M059J (cell line): ENCODE measurements around the gene OPTC. TPM values are rescaled to one million over a fixed set of nuclear protein-coding genes. Genes with fewer than 3 reads are reported as not detected.
A peak's percentile ranks its signal among the peaks of the same experiment; 100 is the strongest.

Experiments
- DNase-seq: peaks from one replicate; pipeline ENCODE4 v3.0.0-alpha.2; 2012; ENCODE audit warnings: low read depth
- total RNA-seq: library from RNA; depleted of rRNA; stranded (reverse); fragments of >200 nt; shearing (Covaris generic); gene quantifications from 2 replicates; pipeline ENCODE4 v1.2.3, GENCODE V29; 2014

OPTC gene
- total RNA-seq, 1 experiment from 2014 or later, result not detected

DNA sequence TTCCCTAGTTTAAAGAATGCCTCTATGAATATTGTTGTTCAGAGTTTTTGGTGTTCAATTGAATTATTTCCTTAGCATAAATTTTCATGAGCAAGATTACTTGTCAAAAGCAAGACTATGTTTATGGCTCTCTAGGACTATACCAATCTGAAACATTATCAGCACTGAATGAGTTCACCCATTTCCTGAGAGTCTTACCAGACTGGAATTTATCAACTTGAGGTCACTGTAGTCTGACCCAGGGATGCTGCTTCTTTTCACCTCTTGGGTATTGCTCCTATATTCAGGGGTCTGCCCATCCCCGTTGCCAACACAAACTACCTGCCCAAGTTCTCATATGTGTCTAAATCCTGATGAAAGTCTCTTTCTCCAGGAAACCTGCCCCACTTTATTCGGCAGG is 42.6 kb downstream of the OPTC start:
- peak; percentile 59 for DNase-seq

DNA sequence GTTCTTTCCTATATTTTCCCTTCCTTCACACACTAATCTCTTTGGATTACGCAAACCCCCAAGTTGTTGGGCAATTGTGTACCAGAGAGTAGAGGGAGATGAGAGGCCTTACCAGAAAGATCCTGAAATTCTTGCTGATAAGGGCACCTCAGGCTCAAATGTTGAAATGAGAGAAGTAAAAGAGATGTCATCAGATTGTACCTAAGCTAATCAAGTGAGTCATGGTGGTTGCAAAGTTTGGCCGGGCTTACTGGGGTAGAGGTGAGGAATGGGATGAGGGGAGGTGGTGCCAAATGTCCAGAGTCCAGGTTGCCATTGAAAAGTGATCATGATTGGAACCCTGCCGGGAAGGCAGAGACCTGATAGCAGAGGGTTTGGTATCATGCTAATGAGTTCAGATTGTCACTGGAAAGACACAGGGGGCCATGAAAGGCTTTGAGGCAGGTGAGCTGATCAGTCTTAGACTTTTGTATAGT is 43.1 kb downstream of the OPTC start:
- peak; percentile 89 for DNase-seq

DNA sequence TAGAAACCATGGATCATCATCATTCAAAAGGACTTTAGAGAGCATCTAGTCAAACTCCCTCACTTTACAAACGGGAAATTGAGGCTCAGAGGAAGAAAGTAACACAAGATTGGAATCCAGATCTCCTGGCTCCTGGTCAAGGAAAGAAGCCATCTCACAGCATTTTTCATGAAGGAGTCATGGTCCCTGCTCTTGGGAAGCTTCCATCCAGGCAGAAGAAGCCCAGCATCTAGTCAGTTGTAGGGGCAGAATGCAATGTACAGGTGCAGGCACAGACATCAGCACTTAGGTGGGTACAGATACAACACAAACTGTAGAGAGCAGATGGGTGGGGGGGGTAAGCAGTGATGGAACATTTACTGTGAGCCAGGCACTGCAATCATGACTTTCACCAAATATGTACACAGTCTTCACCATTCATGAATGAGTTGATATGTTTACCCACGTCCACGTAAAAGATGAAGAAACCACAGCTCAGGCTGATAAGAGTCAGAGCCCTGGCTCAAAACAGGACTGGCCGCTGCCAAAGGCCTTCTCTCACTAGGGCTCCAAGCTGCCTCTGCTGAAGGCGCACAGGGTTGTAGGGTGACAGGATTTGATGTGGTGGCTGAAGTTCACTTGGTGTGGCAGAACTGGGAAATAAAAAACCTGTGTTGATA is 44.0 kb downstream of the OPTC start:
- peak; percentile 64 for DNase-seq

DNA sequence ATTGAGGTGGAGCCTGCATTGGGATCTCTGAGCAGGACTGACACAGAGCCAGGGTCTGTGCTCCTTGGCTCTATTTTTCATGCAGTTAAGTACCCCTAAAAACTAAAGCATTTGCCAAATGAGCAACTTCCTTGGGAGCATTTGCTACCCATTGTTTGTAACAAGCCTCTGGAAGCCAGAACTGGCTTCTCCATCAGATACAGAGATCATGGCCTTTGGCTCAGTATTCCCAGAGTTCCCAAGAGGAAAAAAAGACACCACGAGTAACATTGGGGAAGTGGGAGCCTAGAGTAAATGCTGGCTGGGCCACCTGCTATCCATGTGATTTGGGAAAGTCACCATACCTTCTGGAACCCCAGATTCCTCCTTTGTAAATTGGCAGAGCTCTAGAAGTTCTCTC is 44.8 kb downstream of the OPTC start:
- DNase-seq, result no peak

DNA sequence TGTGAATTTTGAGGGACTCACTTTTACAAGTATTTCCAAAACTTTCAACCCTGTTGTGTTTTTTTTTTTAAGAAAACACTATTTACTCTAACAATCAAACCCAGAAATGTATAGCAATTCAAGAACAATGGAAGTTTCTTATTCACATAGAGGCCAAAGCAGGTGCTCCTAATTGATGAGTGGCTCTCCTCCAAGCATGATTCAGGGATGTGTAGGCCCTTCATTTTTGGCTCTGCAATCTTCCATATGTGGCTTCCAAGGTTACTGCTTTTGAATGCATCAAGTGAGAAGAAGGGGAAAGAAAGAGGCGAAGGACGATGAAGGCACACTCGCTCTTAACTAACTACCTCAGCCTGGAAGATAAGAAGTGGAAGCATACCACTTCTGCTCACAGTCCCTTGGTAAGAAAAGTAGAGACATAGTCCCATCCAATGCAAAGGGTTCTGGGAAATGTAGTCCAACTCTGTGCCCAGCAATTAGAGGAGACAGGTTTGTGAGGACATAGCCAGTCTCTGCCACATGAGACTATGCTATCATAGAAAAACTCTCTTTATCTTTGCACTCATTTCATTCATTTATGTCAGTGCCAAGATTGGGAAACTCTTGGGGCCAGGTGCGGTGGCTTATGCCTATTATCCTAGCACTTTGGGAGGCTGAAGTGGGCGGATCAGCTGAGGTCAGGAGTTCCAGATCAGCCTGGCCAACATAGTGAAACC is 46.0 kb downstream of the OPTC start:
- DNase-seq, result peak; percentile 39

DNA sequence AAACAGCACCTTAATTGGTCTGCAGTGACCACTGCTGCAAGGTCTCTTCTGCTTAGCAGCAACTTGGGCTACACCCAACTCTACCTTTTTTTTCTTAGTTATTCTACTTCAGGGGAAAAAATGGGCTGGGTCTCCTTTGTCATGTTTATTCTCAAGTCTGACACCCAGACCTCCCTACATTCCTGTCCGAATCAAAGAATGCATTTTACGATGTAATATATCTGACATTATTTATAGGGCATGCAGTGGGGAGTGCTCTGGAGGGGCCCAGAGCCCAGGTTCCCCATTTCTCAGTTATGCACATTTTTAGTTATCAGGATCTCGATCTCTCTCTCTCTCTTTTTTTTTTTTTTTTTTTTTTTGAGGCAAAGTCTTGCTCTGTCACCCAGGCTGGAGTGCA is 50.5 kb downstream of the OPTC start:
- peak; percentile 57 for DNase-seq

DNA sequence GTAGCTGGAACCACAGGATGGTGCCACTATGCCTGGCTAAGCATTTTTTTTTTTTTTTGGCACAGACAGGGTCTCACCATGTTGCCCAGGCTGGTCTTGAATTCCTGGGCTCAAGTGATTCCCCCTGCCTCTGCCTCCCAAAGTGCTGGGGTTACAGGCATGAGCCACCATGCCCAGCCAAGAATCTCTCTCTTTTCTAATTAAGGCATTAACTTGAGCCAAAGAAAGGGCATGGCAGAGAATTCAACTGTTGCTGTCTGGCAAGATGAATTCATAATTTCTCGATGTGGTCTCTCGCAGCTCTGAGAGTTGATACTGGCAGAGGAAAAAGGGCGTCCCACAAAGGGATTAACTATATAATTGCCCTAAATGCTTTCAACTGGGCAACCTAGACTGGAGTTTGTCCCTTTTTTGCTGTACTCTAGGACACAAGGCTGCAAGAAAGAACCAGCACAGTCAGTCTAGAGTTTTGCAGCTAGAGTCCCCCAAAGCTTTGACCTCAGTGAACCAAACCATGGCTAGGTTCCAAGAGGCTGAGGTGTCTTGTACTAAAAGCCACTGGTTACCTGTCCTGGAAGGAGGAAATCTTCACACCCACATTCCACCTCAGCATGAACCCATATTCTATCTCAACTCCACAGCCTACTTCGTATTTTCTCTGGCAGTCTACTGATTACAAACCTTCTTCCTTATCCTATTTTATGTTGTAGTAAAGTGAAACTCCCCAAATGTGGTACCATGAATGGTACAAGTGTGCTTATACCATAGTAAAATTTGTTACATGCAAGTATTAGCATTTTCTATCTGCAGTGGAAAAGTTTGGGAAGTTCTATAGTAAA is 51.2 kb downstream of the OPTC start:
- no peak for DNase-seq

DNA sequence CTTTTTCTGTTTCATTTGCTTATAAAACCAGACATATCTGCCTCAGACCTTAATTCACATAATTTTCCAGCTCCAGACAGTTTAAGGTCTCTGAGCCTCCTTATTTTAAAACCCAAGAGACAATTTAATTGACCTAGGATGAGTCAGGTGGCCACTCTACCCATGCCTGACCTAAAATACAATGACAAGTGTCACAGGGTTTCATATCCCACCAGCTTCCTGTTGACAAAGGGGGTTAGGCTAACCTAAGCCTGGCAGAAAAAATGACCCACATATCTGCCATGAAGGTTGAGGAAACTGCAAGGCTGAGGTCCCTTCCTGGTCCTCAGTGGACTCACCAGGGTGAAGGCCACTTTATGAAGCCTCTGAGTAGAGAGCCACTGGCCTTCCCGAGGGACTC is 52.3 kb downstream of the OPTC start:
- DNase-seq, result no peak

DNA sequence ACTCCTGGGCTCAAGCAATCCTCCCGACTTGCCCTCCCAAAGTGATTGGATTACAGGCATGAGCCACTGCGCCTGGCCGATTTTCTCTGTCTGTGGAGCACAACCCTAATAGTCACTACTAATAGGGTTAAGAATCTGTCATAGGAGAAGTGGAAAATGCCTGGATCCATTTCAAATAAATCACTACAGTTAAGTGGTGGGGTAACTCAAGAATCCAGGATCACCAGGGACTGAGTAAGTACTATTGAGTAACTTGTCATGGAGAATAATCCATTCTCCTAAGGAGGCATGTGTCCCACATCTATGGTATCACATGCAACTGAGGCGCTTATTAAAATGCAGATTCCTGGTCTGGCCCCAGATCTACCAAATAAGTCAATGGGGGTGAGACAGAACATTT is 53.2 kb downstream of the OPTC start:
- DNase-seq, result no peak

DNA sequence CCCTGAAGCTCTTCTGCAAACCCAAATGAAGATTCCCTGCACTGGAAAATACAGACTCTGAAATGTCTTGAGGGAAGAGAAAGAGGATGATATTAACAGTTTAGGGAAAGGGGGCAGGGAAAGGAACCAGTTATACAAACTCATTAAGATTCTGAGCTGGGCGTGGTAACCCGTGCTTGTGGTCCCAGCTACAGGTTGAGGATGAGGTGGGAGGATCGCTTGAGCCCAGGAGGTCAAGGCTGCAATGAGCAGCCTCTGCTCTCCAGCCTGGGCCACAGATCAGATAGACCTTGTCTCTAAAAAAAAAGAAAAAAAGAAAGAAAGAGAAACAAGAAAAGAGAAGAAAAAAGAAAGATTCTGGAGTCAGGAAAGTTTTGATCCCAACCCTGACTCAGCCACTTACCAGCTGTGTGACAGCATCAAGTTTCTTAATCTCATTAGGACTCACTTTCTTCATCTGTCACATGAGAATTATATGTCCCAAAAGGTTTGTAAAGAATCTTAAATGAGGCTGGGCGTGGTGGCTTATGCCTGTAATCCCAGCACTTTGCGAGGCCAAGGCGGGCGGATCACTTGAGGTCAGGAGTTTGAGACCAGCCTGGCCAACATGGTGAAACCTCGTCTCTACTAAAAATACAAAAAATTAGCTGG is 53.9 kb downstream of the OPTC start:
- no peak for DNase-seq

DNA sequence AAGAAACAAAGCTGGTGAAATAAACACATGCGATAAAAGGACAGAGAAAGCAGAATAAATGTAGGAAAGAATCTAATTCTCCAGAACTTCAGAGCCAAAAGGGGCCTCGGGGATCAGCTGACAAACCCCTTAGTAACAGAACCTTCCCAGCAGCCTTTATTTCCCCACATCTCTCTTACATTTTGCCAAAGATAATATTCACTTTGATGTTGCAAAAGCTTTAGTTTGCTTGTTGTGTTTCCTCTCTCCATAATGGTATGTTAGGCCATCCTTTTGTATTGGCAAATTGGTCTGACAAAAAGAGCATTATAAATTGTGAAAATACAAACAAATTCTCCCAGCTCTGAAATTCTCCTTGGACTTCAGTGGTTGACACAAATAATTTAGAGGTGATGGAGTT is 54.9 kb downstream of the OPTC start:
- DNase-seq, result no peak

DNA sequence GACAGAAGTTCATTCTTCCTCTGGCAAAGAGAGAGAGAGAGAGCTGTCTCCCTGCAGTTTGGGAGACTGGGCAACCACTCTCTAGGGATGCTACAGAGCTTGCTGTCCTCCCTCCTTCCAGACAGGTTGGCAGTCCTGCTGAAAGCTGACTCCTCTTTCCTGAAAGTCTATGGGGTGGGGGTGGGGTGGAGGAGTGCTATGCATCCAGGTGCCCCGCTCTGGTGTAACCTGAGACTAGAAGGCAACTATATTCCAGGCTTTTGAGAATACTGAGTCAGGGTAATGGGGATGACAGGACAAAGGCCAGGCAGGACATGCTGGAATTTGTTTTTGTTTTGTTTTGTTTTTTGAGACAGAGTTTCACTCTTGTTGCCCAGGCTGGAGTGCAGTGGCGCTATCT is 55.4 kb downstream of the OPTC start:
- peak; percentile 34 for DNase-seq

DNA sequence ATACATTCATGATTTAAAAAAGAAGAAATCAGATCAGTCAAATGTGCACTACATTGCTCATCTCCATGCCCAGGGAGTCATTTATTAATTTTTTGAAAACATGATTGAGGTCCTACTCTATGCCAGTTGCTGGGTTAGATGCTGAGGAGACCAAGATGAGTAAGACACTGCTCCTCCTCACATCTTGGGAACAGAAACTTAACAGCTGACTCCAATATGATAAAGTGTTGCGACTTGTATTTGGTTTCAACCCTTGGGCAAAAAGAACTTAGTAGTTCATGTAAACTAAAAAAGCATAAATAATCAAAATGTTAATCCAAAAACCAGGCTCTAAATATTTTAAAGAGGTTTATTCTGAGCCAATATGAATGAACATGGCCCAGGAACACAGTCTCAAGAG is 56.9 kb downstream of the OPTC start:
- peak; percentile 44 for DNase-seq

DNA sequence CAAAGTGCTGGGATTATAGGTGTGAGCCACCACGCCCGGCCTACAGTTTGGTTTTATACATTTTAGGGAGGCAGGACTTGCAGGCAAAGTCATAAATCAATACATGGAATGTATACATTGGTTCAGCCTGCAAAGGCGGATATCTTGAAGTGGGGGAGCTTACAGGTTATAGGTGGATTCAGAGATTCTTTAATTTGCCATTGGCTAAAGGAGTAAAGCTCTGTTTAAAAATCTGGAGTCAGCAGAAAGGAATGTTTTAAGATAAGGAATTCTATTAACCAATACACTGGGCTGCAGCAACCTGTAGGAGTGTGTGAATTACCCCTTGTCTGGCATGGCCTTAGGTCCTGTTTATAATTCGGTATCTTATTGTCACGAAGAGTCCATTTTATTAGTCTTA is 57.6 kb downstream of the OPTC start:
- peak; percentile 83 for DNase-seq

DNA sequence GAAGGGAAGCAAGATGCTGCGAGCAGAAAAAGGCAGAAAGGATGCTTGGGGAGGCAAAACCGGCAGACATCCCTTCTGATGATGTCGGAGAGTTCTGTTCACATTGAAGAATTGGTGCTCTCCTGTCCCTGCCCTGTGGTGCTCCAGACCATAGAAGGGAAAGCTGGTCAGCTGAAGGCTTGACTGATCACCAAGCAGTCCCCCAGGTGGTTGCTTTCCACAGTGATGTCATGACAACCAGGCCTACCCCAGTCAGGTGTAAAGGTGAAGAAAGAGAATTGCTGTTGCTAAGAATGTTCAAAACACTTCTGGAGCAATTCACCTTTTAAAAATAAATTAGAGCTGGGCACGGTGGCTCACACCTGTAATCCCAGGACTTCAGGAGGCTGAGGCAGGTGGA is 59.5 kb downstream of the OPTC start:
- DNase-seq, result no peak

DNA sequence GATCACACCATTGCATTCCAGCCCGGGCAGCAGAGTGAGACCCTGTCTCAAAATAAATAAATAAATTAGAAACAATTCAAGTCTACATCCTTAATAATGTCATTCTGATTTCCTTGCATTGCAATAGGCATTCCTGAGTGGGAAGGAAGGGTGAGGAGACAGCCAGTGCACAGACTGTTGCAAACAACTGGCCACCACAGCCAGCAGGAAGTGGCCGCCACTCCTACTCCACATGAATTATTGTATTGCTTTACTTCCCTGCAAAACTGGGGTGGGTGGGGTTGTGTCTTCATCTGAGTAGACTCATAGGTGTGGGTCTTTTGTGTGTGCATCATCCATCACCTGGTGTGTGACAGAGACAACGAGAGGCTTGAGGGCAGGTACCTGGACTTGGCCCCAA is 60.1 kb downstream of the OPTC start:
- DNase-seq, result no peak

DNA sequence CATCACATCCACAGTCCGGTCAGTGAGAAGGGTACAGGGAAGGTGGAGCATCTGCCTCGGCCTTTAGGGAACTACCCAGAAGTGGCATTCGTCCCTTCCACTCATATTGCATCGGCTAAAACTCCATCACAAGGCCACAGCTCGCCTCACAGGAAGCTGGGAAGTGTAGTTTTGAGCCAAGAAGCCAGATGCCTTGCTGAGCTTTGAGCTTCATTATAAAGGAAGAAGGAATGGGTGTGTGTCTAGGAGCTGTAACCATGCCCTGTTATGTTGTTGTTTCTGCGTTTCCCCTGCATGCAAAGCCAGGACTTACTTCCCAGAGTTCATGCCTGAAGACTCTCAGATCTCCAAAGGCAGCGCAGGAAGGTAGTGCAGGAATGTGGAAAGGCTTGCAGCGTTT is 61.1 kb downstream of the OPTC start:
- DNase-seq, result peak; percentile 38

DNA sequence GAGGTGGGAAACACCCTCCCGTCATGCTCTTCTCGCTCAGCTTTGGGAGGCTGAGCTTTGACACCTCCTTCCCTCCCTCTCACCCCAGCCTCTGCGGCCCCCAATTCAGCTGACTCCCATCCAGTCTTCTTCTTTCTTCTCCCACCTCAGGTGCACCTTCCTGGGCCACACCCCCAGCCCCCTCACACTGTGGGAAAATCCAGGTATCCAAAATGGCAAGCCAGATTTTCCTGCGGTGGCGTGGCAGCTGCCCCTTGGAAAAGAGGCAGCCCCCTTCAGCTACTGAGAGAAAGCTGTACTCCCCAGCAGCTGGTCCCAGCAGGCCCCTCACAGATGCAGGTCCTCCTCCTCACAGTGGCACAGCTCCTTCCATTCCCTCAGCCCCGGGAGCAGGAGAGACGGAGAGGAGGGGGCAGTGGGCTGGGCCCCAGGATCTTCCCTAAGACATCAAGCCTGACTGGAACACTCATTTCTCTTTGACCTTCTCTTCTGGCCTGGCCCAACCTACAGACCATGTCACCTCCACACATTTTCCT is 61.6 kb downstream of the OPTC start:
- DNase-seq, result no peak

DNA sequence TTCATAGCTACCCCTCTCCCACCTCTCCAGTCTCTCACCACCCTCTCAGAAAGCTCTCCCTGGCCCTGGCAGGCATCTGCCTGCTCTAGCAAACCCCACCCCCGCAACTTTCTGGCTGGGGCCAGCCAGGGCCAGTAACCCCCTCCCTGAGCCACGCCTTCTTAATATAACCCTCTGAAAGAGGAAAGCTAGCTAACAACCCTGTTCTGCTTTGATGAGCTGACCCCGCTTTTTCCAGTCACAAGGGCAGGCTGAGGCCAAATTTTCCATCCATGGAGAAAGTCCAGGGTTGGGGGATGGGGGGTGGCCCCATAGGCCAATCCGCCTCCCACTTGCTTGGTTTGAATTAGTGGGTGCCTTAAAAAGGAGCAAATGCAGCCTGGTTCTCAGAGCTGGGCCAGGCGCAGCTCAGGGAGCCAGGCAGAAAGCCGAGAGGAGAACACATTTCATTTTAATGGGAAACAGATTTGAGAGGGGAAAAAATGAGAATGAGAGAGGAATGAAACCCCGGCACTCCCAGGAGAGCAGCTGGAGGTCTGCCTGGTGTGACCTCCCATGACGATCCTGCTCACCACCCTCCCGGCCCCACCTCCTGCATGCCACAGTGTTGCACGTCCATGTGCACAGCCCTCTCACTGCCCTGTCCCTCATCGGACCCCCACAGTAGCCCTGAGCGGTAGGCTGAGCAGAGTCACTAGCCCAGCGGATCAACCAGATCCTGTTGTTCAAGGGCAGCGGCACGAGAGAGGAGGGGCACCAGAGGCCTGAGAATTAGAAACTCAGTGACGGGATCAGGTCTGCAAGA is 62.3 kb downstream of the OPTC start:
- peak; percentile 84 for DNase-seq

DNA sequence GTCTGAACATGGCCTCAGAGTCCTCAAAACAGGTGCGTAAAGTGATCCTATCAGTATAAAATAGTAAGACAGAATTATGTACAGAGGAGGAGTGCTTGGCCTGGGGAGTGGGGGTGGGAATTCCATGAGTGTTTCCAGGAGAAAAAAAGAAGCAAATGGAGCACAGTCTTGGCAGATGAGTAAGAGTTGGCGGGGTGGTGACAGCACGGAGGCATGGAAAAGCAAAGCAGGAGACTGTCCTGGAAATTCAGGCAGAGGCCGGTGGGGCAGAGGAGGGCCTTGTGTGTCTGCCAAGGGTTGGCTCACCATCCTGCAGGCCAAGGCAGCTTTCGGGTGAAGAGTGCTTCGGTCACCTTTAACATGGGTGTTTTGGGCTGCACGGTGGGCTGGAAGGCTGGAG is 63.4 kb downstream of the OPTC start:
- peak; percentile 96 for DNase-seq
